SK-N-SH treated with all-trans-retinoic acid at 6 μM for 48 hours (cell line): Measurements from ENCODE around the gene SEC14L1.

ENCODE experiments used
- ATAC-seq: fragments of 200-7000 bp; cut with Tn5 transposase; 3 replicates; pipeline ENCODE4 v1.9.1; 2020; ENCODE audit warnings: mild to moderate bottlenecking, moderate library complexity
- ARNTL ChIP-seq: fragments of 450-650 bp; formaldehyde crosslinking; IDR thresholded peaks from 2 replicates; pipeline ENCODE4 v1.5.0; 2020; ENCODE audit warnings: low read depth, mild to moderate bottlenecking, moderate library complexity, borderline replicate concordance
- BACH2 ChIP-seq: fragments of 250-450 bp; sonication (Bioruptor Pico); IDR thresholded peaks from 2 replicates; pipeline ENCODE4 v1.9.0; 2021; ENCODE audit warnings: mild to moderate bottlenecking, borderline replicate concordance
- ESRRG ChIP-seq: fragments of 250-450 bp; sonication (Bioruptor Pico); IDR thresholded peaks from 2 replicates; pipeline ENCODE4 v1.6.1; 2021; ENCODE audit warnings: mild to moderate bottlenecking
- GLIS3 ChIP-seq: fragments of 250-450 bp; sonication (Bioruptor Pico); IDR thresholded peaks from 2 replicates; pipeline ENCODE4 v1.5.0; 2020; ENCODE audit warnings: mild to moderate bottlenecking, moderate library complexity
- ISL1 ChIP-seq: fragments of 250-450 bp; sonication (Bioruptor Pico); IDR thresholded peaks from 2 replicates; pipeline ENCODE4 v2.1.2; 2022; ENCODE audit warnings: mild to moderate bottlenecking, moderate library complexity
- OSR1 ChIP-seq: fragments of 250-450 bp; sonication (Bioruptor Pico); IDR thresholded peaks from 2 replicates; pipeline ENCODE4 v1.8.0; 2022; ENCODE audit warnings: moderate library complexity, mild to moderate bottlenecking, inconsistent platforms
- PPARA ChIP-seq: fragments of 250-450 bp; sonication (Bioruptor Pico); IDR thresholded peaks from 2 replicates; pipeline ENCODE4 v1.5.0; 2020; ENCODE audit warnings: mild to moderate bottlenecking, borderline replicate concordance
- RARB ChIP-seq: fragments of 250-450 bp; sonication (Bioruptor Pico); IDR thresholded peaks from 2 replicates; pipeline ENCODE4 v1.8.0; 2021; ENCODE audit warnings: mild to moderate bottlenecking, moderate library complexity
- SNAI2 ChIP-seq: fragments of 250-450 bp; sonication (Bioruptor Pico); IDR thresholded peaks from 2 replicates; pipeline ENCODE4 v1.5.0; 2020; ENCODE audit warnings: mild to moderate bottlenecking, moderate library complexity
- TCF4 ChIP-seq: fragments of 250-450 bp; sonication (Bioruptor Pico); IDR thresholded peaks from 2 replicates; pipeline ENCODE4 v1.8.0; 2021; ENCODE audit warnings: mild to moderate bottlenecking, moderate library complexity, borderline replicate concordance
- TOX ChIP-seq: fragments of 250-450 bp; sonication (Bioruptor Pico); IDR thresholded peaks from 2 replicates; pipeline ENCODE4 v1.8.0; 2021; ENCODE audit warnings: mild to moderate bottlenecking, moderate library complexity, borderline replicate concordance
- ZFP3 ChIP-seq: fragments of 250-450 bp; sonication (Bioruptor Pico); IDR thresholded peaks from 2 replicates; pipeline ENCODE4 v1.5.0; 2020; ENCODE audit warnings: mild to moderate bottlenecking, moderate library complexity
- ZFP30 ChIP-seq: fragments of 450-650 bp; formaldehyde crosslinking; IDR thresholded peaks from 2 replicates; pipeline ENCODE4 v1.5.0; 2022; ENCODE audit warnings: mild to moderate bottlenecking, moderate library complexity
- ZNF565 ChIP-seq: fragments of 450-650 bp; formaldehyde crosslinking; conservative IDR thresholded peaks from 2 replicates; pipeline ENCODE4 v1.5.0; 2020; ENCODE audit warnings: low read depth, mild to moderate bottlenecking, moderate library complexity
- ZNF70 ChIP-seq: fragments of 450-650 bp; formaldehyde crosslinking; IDR thresholded peaks from 2 replicates; pipeline ENCODE4 v1.5.0; 2020; ENCODE audit warnings: mild to moderate bottlenecking, moderate library complexity
- ZNF8 ChIP-seq: fragments of 450-650 bp; formaldehyde crosslinking; IDR thresholded peaks from 2 replicates; pipeline ENCODE4 v1.5.0; 2020; ENCODE audit warnings: mild to moderate bottlenecking, moderate library complexity
- TF ChIP-seq, protein P1 (sequence below): fragments of 250-450 bp; sonication (Bioruptor Pico); IDR thresholded peaks from 2 replicates; pipeline ENCODE4 v1.5.0; 2020; ENCODE audit warnings: mild to moderate bottlenecking, moderate library complexity
- TF ChIP-seq, protein P2 (sequence below): fragments of 250-450 bp; sonication (Bioruptor Pico); IDR thresholded peaks from 2 replicates; pipeline ENCODE4 v1.8.0; 2020; ENCODE audit warnings: mild to moderate bottlenecking, moderate library complexity, borderline replicate concordance
- TF ChIP-seq, protein P3 (sequence below): fragments of 250-450 bp; sonication (Bioruptor Pico); IDR thresholded peaks from 2 replicates; pipeline ENCODE4 v1.5.1; 2020; ENCODE audit warnings: low read depth, mild to moderate bottlenecking, moderate library complexity
- TF ChIP-seq, protein P4 (sequence below): fragments of 250-450 bp; sonication (Bioruptor Pico); IDR thresholded peaks from 2 replicates; pipeline ENCODE4 v1.5.1; 2021; ENCODE audit warnings: mild to moderate bottlenecking, moderate library complexity
- TF ChIP-seq, protein P5 (sequence below): fragments of 250-450 bp; sonication (Bioruptor Pico); IDR thresholded peaks from 2 replicates; pipeline ENCODE4 v1.8.0; 2021; ENCODE audit warnings: low read depth, mild to moderate bottlenecking, moderate library complexity, borderline replicate concordance

Gene SEC14L1

DNA sequence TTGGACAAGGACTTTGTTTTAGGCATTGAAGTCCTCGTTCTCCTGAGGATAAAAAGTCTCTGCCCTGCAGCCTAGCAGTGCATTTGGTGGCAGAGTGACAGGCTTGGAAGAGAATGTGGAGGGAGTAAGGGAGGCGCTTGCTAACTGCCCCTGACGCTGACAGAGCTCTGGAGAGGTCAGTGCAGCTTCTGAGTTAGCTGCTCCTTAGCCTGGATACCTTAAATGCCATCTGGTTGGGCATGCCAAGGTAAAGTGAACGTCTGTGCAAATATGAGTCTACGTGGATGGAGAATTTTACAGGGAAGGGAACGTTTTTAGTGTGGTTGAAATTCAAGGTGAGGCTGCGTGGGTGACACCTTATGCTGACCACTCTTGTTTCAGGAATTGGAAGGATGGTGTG lies 44.4 kb downstream of the SEC14L1 start (continued):
- TF ChIP-seq, protein P1, sequence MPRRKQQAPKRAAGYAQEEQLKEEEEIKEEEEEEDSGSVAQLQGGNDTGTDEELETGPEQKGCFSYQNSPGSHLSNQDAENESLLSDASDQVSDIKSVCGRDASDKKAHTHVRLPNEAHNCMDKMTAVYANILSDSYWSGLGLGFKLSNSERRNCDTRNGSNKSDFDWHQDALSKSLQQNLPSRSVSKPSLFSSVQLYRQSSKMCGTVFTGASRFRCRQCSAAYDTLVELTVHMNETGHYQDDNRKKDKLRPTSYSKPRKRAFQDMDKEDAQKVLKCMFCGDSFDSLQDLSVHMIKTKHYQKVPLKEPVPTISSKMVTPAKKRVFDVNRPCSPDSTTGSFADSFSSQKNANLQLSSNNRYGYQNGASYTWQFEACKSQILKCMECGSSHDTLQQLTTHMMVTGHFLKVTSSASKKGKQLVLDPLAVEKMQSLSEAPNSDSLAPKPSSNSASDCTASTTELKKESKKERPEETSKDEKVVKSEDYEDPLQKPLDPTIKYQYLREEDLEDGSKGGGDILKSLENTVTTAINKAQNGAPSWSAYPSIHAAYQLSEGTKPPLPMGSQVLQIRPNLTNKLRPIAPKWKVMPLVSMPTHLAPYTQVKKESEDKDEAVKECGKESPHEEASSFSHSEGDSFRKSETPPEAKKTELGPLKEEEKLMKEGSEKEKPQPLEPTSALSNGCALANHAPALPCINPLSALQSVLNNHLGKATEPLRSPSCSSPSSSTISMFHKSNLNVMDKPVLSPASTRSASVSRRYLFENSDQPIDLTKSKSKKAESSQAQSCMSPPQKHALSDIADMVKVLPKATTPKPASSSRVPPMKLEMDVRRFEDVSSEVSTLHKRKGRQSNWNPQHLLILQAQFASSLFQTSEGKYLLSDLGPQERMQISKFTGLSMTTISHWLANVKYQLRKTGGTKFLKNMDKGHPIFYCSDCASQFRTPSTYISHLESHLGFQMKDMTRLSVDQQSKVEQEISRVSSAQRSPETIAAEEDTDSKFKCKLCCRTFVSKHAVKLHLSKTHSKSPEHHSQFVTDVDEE: no peak
- TF ChIP-seq ZFP30 (CRISPR knock-in tag): no peak
- no peak for TF ChIP-seq OSR1 (CRISPR knock-in tag)
- TF ChIP-seq TOX (CRISPR knock-in tag): no peak
- TF ChIP-seq ZNF8 (CRISPR knock-in tag): no peak
- no peak for TF ChIP-seq ZNF70
- TF ChIP-seq ZNF565 (CRISPR knock-in tag): no peak
- TF ChIP-seq, protein P2, sequence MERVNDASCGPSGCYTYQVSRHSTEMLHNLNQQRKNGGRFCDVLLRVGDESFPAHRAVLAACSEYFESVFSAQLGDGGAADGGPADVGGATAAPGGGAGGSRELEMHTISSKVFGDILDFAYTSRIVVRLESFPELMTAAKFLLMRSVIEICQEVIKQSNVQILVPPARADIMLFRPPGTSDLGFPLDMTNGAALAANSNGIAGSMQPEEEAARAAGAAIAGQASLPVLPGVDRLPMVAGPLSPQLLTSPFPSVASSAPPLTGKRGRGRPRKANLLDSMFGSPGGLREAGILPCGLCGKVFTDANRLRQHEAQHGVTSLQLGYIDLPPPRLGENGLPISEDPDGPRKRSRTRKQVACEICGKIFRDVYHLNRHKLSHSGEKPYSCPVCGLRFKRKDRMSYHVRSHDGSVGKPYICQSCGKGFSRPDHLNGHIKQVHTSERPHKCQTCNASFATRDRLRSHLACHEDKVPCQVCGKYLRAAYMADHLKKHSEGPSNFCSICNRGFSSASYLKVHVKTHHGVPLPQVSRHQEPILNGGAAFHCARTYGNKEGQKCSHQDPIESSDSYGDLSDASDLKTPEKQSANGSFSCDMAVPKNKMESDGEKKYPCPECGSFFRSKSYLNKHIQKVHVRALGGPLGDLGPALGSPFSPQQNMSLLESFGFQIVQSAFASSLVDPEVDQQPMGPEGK: no peak

DNA sequence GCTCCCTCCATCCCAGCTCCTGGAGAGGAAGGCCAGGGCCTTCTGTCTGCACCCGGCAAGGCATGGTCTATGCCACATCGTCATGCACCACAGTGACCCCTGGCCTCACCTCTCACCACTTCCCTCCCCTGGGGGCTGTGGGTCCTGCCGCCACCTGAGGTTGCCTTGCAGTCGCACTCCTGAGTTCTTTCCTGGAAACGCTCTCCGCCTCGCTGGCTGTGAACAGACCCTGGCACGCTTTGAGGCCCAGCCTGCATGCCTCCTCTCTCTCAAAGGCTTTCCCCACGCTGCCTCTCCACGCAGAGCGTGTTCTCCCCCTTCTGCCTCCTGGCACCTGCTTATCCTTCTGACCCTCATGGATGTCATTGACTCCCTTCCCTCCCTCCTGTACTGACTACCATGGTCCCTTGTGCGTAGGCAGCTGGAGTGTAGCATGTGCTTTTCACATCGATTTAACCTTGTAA lies 45.4 kb downstream of the SEC14L1 start:
- no peak for ATAC-seq
- no peak for TF ChIP-seq GLIS3 (CRISPR knock-in tag)
- TF ChIP-seq, protein P2: no peak
- TF ChIP-seq PPARA (CRISPR knock-in tag): no peak
- TF ChIP-seq TCF4 (CRISPR knock-in tag): no peak
- TF ChIP-seq ISL1 (CRISPR knock-in tag): no peak
- no peak for TF ChIP-seq ESRRG (CRISPR knock-in tag)
- TF ChIP-seq, protein P3, sequence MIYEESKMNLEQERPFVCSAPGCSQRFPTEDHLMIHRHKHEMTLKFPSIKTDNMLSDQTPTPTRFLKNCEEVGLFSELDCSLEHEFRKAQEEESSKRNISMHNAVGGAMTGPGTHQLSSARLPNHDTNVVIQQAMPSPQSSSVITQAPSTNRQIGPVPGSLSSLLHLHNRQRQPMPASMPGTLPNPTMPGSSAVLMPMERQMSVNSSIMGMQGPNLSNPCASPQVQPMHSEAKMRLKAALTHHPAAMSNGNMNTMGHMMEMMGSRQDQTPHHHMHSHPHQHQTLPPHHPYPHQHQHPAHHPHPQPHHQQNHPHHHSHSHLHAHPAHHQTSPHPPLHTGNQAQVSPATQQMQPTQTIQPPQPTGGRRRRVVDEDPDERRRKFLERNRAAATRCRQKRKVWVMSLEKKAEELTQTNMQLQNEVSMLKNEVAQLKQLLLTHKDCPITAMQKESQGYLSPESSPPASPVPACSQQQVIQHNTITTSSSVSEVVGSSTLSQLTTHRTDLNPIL (CRISPR knock-in tag): no peak
- TF ChIP-seq, protein P4, sequence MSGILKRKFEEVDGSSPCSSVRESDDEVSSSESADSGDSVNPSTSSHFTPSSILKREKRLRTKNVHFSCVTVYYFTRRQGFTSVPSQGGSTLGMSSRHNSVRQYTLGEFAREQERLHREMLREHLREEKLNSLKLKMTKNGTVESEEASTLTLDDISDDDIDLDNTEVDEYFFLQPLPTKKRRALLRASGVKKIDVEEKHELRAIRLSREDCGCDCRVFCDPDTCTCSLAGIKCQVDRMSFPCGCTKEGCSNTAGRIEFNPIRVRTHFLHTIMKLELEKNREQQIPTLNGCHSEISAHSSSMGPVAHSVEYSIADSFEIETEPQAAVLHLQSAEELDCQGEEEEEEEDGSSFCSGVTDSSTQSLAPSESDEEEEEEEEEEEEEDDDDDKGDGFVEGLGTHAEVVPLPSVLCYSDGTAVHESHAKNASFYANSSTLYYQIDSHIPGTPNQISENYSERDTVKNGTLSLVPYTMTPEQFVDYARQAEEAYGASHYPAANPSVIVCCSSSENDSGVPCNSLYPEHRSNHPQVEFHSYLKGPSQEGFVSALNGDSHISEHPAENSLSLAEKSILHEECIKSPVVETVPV (CRISPR knock-in tag): no peak
- no peak for TF ChIP-seq SNAI2 (CRISPR knock-in tag)
- no peak for TF ChIP-seq ZFP30 (CRISPR knock-in tag)
- TF ChIP-seq ARNTL (CRISPR knock-in tag): no peak
- no peak for TF ChIP-seq RARB (CRISPR knock-in tag)
- no peak for TF ChIP-seq ZNF565 (CRISPR knock-in tag)
- TF ChIP-seq TOX (CRISPR knock-in tag): no peak
- no peak for TF ChIP-seq ZFP3 (CRISPR knock-in tag)
- TF ChIP-seq BACH2 (CRISPR knock-in tag): no peak

DNA sequence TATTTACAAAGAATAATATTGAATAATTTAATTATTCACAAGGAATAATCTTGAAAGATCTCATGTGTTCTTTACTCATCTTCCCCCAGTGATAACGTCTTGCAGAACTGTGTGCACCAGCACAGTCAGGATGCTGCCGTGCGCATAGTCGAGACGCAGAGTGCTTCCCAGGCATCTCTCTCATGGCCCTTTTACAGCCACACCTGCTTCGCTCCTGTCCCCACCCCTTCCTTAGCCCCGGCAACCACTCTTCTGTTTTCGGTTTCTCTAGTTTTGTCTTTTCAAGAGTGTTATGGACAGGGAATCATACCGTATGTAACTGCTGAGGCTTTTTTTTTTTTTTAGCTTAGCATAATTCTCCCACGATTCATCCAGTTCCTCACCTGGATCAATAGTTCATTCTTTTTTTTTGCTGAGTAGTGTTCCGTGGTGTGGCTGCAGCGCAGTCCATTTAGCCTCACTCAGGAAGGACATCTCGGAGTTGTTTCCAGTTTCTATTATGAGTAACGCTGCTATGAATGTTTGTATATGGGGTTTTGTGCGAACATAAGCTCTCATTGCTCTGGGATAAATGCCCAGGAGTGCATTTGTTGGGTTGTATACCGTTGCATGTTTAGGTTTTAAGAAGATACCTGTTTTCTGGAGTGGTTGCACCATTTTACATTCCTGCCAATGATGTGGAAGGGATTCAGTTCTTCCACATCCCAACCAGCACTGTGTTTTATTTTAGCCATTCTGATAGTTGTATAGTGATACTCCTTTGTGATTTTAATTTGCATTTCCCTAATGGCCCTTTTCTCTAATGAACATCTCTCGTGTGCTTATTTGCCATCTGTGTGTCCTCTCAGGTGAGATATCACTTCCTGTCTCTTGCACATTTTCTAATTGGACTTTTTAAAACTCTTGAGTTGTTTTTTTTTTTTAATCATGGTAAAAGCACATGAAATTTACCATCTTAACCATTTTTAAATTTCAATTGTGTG lies 47.6 kb downstream of the SEC14L1 start:
- ATAC-seq: no peak; the same call in 2 of the 3 replicates
- TF ChIP-seq, protein P5, sequence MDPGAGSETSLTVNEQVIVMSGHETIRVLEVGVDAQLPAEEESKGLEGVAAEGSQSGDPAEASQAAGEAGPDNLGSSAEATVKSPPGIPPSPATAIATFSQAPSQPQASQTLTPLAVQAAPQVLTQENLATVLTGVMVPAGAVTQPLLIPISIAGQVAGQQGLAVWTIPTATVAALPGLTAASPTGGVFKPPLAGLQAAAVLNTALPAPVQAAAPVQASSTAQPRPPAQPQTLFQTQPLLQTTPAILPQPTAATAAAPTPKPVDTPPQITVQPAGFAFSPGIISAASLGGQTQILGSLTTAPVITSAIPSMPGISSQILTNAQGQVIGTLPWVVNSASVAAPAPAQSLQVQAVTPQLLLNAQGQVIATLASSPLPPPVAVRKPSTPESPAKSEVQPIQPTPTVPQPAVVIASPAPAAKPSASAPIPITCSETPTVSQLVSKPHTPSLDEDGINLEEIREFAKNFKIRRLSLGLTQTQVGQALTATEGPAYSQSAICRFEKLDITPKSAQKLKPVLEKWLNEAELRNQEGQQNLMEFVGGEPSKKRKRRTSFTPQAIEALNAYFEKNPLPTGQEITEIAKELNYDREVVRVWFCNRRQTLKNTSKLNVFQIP (CRISPR knock-in tag): no peak
- no peak for TF ChIP-seq TOX (CRISPR knock-in tag)
- TF ChIP-seq, protein P3 (CRISPR knock-in tag): no peak
